T-helper 1 cell (primary cell): ENCODE results near the gene CMTM2.

ENCODE experiments used
- DNase-seq, 5 donors: peaks; one replicate each; pipeline ENCODE4 v3.0.0-alpha.2; 2012 to 2020

Gene CMTM2

DNA sequence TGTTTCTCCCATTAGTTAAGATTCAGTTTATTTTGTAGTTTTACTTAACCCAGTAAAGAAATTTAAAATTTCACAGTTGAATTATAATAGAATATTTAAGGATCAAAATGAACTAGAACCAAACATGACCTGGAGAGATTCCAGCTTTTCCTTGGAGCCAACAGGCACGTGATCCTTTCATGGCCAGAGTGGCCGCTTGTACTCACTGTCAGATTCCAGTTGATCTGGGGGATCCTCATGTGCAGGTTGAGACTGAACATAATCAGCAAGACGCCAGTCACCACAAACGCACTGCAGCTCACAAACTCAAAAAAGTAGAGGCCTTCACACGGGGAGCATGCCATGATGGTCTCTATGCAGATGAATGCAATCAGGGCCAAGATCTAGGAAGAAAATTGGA, 56.9 kb downstream of the CMTM2 start:
- DNase-seq = no peak

DNA sequence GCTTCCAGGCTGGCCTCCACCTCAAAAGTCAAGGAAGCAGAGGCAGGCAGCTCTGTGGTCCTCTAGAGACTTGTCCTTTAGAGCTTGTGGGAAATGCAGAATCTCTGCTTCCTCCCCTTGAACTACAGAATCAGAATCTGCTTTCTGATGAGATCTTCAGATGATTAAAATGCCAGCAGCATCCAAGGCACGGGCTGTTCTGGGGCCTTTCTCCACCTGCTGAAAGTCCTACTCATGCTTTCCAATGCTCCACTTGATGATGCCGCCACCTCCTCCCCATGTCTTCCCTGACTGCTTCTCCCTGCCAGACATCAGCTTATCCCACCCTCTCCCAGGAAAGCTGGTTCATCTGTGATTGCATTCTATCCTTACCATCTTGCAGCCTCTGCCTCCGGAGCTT, 58.5 kb downstream of the CMTM2 start:
- DNase-seq = no peak
